Renal cortical epithelial cell (primary cell): ENCODE results near the gene TLX1. TPM values are rescaled to one million over a fixed set of nuclear protein-coding genes. Genes with fewer than 3 reads are reported as not detected.
A peak's percentile ranks its signal among the peaks of the same experiment; 100 is the strongest.

Source experiments
- DNase-seq: peaks from one replicate; pipeline ENCODE4 v3.0.0-alpha.2; 2011; ENCODE audit warnings: low read depth
- total RNA-seq: library from RNA; depleted of rRNA; stranded (reverse); fragments of >200 nt; gene quantifications from 2 replicates; pipeline ENCODE4 v1.2.3, GENCODE V29; 2014

Gene TLX1
- total RNA-seq: not detected in 2 replicates

DNA sequence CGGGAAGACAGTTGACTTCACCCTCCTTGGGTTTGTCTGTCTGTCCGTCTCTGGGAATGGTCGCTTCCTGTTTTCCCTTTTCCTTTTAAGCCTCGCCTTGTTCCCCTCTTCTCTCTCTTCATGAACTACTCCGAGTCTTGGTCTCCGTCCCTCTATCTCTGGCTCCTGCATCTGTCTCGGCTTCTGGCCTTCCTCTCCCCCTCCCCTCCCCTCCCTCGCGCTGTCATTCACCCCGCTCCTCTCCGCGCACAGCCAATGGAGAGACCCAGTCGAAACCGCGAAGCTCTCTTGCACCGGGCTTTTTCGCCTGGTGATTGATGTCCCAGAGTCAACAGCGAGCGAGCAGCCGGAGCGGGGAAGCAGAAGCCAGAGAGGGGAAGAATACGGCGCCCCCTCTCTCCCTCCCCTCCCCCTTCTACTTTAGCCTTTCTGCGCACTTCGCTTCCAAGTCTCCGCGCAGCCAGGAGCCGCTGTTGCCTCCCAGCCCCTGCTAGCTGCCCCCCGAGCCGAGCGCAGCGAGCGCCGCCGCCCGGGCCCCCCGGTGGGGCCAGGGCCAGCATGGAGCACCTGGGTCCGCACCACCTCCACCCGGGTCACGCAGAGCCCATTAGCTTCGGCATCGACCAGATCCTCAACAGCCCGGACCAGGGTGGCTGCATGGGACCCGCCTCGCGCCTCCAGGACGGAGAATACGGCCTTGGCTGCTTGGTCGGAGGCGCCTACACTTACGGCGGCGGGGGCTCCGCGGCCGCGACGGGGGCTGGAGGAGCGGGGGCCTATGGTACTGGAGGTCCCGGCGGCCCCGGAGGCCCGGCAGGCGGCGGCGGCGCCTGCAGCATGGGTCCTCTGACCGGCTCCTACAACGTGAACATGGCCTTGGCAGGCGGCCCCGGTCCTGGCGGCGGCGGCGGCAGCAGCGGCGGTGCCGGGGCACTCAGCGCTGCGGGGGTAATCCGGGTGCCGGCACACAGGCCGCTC is at the start of gene TLX1:
Gene TLX1, plus strand, starts transcription at position 317 of the 978 bp plus-strand sequence. Its CDS starts 242 bp downstream, at position 559.
- DNase-seq: no peak

DNA sequence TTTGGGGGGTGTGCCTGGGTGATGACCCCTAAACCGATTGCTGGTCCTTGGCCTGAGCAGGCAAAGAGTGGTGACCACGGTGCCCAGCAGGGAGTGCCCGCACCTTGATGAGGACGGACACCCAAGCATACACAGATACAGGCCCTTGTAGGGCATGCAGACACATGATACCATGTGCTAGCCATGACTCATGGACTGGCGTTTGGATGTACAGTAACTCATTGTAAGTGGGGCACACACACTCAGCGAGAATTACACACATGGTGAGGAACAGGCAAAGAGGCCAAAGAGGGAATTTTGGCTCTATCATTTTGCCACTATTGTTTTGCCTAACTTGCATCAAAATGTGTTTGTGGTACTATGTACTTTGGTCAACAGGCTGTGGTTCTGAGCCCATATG is 45.3 kb upstream of the TLX1 start:
- no peak for DNase-seq

DNA sequence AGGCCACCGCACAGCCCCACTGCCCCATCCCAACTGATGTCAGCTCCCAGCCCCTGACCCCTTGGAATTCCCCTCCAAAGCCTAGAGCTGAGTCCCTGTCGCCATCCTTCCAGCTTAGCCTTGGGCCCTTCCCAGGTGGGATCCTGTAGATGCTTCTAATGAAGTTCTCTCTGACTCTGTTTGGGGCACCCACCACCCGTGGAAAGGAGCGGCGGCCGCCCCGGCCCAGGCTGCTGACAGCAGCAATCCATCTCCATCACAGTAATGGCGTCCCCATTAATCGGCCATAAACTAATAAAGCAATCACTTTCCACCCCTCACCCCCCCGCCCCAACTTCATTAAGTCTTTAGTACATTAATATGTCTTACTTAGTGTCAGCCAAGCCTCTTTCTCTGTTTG is 43.7 kb upstream of the TLX1 start:
- no peak for DNase-seq

DNA sequence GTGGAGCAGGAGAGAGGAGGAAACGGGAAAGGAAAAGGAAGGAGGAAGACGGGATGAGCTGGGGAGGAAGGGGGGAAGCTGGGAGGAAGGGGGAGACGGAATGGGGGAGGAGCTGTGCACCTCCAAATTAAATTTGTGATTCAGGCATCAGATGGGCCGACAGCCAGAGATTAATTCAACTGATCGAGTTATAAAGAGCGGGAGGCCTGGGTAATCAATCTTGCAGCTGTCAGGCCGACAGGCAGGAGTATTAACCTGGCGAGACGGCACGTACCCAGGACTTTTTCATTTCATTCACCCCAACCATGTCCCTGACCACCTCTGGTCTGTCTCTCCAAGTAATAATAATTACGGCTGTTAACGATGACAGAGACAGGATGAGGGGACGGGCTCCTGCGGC is 43.1 kb upstream of the TLX1 start:
- DNase-seq: no peak

DNA sequence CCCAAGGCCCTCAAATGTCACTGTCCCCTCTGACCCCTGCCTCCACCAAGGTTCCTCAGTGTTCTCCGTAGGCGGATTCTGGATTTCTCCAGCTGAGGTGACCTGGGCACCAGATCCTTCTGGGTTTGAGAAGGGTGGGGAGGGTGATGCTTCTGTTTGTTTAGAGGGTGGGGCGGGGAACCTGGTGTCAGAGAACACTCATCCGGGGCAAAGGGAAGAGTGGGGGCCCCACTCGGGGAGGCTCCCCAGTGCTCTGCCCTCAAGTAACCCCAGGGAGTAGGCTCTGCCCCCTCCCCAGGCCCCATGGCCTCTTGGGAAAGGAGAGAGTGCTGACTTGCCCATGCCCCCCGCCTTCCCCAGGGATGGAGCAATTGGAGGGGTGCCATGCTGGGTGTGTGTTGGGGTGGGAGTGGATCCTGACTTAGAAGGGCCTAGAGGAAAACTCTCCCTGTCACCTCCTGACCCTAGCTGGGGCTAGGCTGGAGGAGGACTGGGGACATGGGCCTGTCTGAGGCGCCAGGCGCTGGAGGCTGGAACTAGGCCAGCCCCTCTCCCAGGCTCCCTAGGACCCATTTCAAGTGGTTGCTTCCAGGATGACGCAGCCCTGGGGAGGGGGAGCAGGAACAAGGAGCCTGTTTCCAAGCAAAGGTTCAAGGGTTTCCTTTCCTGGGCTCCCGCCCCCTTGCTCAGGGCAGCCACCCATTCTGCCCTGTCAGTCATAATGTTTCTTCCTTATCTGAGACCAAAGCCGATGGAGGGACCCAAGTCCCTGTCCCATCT is 41.4 kb upstream of the TLX1 start:
- no peak for DNase-seq

DNA sequence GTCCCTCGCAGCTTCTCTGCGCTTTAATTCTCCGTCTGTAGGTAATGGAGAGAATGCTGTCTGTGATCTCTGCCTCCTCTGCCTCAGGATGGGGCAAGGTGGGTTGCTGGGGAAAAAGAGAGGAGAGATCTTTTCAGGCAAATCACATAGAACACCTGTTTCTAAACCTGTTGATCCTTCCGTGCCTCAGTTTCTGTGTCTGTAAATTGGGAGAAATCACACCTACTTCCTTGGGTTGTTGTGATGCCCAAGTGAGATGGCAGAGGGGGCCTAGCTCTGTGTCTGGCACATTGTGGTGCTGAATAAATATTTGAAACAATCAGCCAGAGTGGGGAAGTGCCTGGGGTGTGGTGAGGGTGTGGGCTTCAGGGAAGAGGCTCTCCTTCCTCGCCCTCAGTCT is 40.5 kb upstream of the TLX1 start:
- no peak for DNase-seq

DNA sequence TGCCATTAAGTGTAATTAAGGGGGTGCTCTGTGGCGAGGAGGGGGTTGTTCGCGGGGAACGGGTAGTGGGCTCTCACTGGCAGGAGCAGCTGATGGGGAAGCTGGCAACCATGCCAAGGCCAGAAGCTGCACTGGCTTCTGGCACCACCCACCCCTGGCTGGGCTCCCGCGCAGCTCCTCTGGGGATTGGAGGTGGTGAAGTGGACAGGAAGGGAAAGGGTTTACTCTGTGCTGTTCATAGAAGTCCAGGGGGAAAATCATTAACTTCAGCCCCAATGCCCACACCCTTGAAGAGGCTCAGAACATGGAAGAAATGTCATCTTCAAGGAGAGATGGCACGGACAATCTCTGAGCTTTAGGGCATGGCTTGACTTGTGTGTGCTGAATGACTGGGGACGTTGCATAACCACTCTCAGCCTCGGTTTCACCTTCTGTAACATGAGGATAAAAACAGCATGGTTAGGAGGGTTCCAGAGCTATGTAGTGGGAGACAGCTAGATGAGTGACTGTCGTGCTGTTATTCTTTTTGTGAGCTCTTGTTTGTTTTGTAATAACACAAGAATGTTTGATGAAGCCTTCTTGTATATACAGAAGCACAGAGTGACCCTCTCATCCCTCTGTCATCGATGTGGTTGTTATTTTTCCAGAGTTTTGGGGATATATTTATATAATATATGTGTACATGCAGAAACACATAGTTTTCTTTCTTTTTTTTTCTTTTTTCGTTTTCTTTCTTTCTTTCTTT is 39.4 kb upstream of the TLX1 start:
- DNase-seq: no peak

DNA sequence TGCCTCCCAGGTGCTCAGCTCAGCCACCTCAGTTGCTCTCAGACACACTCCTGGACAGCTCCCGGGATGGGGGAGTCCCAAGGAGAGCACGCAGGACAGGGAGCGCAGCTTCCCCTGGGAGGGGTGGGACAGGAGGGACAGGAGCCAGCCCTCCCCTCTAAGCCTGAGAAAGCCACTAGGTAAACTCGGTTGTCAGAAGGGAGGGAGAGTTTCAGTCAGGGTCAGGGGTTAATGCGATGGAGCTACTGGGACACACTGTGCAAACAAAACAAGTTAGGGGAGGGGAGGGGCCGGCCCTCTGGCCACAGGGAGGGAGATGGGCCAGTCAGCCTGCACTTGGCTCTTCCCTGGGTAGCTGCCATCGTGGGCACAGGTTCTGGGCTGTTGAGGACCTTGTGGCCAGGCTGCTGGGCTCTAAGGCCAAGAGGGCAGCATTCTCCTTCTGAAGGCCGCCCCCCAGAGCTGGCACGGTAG is 38.2 kb upstream of the TLX1 start:
- no peak for DNase-seq

DNA sequence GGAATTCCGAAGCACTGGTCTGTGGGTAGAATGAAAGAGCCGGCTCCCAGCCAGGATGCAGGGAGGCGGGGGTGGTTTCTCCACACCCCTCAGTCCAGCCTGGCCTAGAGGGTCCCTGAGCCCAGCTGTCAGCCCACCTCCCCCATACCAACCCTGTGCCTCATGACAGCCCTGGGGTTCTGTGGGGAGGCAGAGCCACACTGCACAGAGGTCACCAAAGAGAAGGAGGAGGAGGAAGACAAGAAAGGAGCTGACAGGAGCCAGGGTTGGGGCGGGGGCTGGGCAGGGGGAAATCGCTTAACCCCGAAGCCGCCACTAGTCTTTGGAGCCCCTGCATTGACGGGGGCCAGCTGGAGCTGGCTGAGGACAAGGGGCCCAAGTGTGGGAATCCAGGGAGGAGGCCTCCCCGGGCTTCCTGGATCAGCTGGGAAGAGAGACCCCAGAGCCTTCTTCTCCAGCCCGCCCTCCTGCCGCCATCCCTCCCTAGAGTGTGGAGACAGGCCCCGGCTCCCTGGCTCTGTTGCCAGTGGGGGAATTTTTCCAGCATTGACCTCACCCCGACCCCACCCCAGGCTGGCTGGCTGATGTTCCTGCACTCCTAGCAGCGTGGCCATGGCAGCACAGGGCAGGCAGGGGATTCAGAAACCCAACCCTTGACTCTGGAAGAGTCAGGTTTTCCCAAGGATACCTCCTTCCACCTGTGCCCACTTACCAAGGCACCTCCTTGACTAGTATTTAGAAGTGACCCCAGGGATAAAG is 36.8 kb upstream of the TLX1 start:
- no peak for DNase-seq

DNA sequence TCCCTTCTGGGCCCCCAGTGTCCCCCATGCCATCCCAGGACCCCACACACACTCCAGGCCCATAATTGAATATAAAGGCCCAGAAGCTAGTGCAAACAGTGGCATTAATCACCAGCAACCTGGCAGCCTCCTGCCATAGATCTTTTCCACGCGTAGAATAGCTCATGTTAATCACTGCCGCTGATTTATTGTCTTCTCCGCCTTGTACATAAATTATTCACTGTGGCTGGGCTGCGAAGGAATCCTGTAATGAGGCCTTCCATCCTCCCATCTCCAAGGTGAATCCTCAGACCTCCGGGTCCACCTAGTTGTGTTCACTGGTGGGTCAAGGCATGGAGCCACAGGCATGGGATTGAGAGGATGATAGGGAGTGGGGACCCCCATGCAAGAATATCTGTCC is 36.1 kb upstream of the TLX1 start:
- DNase-seq: no peak

DNA sequence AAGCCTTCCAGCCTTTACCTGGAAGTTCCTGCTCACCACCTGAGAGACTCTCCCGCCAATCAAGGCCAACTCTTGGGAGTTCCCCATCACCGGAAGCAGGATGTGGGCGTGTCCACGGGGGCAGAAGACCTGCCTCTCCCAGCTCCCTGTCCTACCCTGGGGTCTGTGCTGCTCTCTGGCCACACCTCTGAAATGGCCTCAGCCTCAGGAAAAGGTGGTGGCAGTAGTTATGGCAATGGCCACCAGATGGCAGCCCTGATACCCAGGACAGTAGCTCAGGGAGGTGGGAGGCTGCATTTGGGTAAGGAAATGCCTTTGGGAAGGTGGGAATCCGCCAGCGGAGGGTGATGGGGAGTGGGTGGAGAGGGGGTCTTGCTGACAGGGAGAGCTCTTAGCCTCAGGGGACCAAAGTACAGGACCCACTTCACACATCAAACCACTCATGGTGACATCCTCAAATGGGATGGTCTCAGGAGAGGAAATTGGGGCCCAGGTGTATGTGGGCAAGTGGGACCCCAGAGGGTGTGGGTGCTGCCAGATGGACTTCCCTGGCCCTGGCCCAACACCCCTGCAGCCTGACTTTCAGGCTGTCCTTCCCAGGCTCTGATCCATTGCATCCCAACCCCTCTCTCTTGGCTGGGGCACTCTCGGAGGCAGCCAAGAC is 35.4 kb upstream of the TLX1 start:
- peak; percentile 49 for DNase-seq

DNA sequence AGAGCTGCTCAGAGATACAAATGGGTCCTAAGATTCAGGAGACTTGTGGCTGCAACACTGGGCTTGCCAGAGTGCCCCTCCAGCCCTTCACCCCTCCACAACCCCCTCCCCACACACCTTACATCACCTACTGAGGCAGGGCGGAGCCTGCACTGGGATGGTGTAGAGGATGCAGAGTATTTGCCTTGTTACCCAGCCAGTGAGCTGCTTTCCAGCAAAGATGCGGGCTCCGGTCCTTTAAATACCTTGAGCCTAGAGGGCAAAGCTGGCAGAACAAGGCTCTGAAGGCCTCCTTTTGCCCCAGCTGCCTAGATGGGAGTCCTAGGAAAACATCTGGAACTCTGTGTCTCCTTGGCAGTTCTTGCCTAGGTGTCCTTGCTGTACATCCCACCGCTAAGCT is 34.7 kb upstream of the TLX1 start:
- no peak for DNase-seq

DNA sequence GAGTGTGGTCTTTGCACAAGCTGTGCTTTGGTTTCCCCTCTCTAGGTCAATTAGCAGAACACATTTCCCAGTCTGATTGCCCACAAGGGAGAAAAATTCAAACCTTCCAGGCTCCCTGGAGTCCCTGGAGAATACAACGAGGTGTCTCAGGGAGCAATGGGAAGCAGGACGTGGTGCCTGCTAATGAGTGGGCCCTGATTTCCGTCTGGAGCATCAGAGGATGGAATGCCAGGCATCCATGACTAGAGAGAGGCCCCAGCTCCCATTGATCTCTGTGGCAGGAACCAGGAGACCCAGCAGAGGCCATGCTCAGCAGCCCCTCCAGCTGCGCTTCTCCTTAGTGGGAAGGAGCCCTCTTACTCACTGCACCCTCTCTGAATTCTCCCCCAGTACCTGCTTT is 33.2 kb upstream of the TLX1 start:
- no peak for DNase-seq

DNA sequence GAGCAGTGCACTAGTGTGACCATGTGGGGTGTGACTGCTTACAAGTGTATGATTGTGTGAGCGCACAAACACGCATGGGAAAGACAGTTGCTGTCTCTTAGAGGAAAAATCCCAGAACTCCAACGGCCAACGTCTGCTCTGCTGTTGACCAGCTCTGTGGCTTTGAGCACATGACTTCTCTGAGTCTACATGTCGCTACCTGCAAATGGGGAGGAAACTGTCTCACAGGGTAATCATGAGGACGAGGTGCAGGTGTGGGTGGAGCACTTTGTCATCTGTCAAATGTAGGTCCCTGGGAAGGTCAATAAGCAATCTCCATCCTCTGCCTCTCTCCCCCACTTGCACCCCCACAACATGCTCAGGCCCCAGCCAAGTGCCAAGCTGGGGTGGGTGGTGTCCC is 31.2 kb upstream of the TLX1 start:
- no peak for DNase-seq

DNA sequence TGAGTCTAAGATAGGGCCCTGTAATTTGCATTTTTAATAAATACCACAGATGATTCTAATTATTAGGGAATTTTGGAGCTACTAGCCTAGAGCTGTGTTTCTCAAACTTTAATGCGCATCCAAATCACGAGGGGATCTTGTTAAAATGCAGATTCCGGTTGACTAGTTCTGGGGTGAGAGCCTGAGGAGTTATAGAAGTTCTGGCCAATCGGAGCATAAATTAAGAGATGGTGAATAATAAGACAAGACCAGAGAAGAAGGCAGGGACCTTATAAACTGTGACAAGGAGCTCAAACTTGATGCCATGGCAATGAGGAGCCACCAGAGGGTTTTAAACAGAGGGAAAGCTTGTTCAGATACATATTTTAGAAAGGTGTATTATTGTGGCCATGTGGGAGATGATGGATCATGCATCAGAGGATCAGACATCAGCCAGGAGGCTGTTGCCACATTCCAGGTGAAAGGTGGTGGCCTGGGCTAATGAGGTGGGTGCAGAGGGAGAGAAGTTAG is 29.7 kb upstream of the TLX1 start:
- DNase-seq: no peak

DNA sequence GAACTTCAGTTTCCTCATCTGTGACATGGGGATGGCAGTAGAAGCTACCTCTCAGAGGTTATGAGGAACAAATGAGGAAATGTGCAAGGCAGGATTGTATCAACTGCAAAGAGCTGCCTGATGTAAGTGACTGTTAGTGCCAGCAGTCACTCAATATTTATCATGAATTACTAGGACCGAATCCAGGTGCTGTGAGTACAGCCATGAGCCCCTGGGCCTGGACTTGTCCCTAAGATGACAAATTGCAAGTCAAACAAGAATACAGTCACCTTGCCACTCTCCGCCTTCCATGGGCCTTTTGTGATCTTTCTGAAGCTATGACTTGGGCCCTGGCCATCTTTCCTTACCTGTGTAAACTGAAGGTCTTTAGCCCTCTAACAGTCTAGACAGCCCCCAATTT is 27.7 kb upstream of the TLX1 start:
- no peak for DNase-seq

DNA sequence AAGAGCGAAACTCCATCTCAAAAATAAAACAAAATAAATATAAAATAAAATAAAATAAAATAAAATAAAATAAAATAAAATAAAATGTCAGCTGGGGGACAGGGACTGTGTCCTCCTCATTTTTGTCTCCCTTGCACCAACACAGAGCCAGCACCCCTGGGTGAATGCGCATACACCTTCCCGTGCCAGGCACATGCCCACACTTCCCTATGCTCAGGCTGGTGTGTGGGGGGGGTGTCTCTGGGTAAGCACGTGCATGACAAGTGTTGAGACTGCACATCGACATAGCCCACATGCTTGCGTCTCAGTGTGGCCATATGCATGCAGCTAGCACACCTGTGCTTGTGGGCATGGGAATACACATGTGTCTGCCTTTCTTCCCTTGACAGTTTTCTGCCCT is 24.7 kb upstream of the TLX1 start:
- no peak for DNase-seq

DNA sequence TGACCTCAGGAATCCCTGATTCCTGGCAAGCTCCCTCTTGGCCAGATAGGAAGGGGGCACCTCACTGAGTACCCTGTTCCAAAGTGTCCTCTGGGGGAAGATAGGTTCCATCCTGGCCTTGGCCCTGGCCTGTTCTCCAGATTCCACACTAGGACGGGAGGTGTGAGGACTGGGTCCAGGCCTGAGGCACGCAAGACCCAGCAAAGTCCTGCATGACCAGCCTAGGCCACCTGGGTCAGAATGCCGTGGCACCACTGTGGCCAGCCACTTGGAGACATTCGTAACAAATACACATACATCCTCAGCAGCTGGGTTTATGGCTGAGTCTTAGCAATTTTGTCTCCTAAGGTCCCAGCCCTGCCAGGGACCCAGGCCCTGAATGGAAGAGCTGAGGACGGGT is 23.3 kb upstream of the TLX1 start:
- DNase-seq: no peak

DNA sequence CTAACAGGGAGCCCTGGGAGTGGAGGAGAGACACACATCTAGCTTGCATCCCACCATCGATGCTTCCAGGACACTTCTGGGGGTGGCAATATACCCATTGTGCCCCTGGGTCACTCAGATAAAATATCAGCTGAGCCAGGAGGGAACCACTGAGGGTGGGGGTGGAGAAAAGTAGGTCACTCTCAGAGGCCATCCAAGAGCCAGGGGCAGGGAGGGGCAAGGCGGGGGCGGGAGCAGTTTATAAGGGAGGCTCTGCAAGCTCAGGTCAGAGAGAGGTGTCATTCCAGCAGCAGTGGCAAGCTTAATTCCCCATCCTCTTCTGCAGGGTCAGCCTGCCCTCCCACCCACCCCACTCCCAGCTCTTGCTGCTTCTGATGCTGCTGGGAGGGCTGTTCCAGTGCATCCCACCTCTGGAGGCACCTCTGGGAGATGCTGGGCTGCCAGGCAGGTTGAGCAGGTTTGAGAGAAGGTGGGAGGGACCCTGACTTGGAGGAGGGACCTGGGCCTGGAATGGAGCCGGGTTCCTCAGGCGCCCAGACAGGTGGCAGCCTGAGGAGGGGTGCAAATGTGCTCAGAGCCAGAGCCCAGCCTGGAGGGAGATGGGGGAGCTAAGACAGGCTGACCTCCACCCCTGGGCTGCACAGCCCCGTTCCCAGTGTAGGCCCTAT is 20.1 kb upstream of the TLX1 start:
- DNase-seq: no peak

DNA sequence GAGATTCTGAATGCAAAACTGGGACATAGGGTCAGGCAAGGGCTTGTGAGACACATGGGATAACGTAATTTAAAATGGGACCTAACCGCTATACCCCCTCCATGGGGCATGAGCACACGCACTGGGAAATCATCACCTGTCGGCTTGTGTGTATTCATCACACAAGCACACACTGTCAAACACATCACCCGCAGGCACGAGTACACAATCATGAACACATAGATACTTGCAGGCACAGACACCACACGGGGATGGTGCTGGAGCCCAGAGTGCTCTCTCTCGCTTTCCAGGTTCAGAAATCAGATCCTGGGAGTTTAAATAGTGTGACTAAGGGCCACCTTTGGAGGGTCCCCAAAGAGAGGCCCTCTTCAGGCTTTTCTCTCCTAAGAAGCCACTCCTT is 19.6 kb upstream of the TLX1 start:
- DNase-seq: no peak
